HG03469 (cell line): ENCODE data around the gene SLC7A14.

Source experiments
- ATAC-seq: cut with Tn5 transposase; IDR thresholded peaks from one replicate; pipeline ENCODE4 v1.9.1; 2021; ENCODE audit warnings: mild to moderate bottlenecking, moderate library complexity, moderate number of reproducible peaks; ENCODE audit not compliant: unreplicated experiment

The SLC7A14 gene

DNA sequence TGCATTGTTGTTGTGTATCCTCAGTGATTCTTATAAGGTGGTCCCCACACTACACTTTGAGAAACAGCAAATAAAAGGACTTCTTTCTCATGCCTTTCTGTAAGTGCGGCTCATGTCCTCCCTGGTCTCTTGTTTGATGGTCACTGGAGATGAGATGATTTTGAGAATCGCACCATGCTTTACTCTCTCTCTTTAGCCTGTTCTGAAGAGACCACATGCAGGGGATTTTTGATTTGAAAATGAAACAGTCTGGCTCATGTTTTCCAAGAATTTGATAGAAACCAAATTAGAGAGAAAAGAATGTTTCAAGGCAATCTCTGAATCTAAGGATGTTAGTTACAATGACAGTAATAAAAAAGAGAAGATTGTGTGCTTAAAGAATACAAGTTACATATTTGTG is 149.2 kb downstream of the SLC7A14 start:
- no peak for ATAC-seq

DNA sequence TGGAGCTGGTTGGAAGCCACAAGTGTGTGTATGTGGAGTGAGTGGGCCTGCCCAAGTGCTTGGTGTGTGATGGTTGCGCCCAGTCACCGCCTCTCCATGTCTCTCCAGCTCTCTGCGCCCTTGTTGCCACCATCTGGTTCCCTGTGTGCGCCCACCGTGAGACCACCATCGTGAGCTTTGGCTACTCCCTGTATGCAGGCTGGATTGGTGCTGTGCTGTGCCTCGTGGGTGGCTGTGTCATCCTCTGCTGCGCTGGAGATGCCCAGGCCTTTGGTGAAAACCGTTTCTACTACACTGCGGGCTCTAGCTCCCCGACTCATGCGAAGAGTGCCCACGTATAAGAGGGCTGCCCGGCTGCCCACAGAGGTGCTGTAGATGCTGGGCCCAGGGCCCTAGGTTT is 153.5 kb downstream of the SLC7A14 start:
- ATAC-seq = no peak

DNA sequence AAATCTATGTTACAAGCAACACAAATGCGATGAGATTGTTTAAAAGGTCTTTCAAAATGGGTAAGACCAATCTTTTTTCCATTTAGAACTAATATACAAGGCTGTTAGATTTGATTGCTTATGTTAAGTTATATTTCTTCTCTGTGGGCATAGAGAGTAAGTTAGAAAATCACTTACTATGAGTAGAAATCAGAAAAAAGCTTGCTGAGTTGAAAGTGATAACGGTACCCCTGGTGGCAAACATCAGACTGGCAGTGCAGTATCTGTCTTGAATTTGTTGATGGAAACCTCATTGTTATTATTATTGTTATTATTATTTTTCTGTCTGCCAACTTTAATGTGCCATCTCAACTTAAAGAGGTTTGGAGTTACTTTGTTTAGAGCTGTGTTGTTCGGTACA is 154.8 kb downstream of the SLC7A14 start:
- ATAC-seq = no peak

DNA sequence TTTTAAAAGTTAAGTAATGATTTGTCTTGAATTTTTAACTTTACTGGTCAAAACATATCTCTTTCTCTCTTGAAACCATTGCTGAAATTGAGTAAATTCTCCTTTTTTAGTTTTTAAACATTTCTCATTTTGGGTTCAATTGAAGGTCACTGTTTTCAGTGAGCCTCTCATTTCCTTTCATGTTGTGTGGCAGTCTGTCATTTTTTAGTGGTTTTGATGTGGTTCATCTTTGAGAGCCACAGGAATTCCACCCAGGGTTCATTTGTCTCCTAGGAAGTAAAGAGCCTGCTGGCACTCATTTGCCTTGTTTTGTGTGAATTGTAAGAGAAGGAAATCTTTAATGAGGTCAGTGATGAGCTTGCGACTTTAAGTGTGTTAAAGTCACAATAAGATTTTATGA is 156.8 kb downstream of the SLC7A14 start:
- ATAC-seq = no peak

DNA sequence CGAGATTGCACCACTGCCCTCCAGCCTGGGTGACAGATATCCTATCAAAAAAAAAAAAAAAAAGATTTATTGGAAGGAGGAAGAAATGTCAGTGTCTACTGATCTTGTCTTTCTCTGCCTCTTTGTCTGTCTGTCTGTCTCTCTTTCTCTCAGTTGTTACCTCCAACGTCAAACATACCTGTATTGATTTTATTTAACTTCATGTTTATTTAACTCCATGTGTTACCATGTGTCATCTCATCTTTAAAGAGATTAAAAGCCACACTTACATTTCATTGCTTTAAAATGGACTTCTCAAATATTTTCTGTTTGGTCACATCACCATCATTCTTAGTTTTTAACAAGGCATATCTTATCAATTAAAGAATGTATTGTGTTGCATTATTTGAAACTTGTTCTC is 157.8 kb downstream of the SLC7A14 start:
- ATAC-seq = no peak

DNA sequence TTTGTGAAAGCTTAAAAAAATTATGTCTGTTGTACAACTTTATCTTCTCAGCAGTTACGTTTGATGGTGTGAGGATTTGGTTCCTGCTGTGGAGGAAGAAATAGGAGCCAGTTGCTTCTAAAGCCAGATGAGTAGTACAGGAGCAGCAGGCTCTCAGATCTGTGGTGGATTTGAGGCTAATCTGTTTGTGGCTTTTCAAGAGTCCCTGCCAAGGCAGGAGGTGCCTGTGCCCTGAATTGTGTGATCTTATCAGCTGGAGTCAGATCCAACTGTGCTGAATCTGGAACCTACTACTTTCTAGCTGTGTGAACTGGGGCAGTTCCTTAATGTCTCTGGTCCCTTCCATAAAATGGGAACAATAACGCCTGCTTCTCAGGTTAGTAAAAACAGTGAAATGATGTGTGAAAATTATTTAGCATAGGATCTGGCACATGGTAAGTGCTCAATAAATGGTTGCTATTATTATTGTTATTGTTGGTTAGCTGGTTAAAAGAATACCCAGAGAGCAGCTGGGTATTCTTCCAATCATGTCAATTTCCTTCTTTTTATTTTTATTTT is 159.6 kb downstream of the SLC7A14 start:
- ATAC-seq = no peak

DNA sequence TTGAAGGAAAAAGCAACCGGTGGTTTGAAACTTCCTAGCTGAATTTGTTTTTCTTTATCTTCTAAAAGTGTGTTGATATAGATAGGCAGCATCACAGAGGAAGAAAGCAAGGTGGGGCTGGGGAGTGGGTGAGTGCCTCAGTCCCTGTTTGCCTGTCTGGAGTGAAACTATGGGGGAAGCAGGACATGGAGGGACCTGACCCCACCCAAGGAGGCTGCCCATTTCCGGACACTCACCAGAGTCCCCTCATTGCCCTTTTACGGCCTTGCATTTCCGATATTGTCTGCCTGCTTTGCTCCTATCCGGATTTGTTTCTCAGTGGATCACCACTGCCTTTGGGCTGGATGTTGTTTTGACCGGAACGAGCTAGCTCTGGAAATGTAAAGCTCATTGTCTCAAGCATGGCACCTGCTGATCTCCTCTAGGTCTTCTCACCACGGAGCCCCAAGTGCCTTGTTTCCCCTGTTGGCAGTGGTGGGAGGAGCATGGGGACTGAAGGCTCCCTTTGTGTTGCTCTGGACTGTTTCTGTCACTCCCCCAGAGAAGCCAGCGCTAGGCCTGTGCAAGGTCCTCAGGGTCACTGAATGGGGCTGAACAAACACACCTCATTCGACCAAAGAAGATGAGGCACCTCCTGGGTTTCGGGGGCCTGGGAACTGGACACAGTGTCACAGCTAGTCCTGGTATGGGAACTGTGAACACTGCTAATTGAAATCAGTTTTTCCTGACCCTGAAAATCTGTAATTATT is 160.2 kb downstream of the SLC7A14 start:
- ATAC-seq = no peak

DNA sequence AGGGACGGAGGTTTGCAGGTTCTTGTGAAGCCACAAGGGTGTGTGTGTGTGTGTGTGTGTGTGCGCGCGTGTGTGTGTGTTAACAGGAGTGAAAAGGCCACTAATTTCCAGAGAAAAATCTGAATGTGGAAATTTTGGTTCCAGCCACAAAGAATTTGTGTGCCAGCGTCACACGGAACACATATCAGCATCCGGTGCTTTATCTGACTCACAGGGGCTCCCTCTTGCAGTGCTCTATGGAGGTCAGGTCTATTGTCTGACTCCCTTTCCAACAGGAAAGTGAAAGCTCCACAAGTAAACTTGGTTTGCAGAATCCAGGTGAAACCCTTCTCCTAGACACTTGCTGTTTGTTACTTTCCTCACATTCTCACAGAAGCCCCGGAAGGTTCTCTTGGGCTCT is 161.0 kb downstream of the SLC7A14 start:
- ATAC-seq = no peak

DNA sequence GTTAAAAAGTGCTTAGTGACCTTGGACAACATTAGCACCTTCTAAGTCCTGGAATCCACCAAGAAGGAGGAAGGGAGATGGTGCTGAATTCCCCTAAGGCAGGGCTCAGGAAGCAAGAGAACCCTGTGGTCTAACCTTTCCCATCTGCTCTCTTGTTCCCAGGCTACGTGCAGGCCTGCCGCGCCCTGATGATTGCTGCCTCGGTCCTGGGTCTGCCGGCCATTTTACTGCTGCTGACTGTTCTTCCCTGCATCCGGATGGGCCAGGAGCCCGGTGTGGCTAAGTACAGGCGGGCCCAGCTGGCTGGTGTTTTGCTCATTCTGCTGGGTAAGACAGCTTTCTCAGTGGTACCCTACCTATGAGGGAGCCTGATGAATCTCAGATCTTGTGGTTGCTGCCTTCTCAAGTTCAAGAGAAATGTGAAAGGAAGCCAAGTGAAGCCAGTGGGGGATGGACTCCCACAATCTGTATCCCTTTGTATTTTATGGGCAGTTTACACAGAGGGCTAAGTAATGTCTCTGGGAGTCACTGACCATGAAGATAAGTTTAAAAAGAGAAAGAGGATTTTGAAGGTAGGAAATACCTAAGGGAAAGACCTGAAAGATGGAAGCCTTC is 162.8 kb downstream of the SLC7A14 start:
- ATAC-seq = no peak

DNA sequence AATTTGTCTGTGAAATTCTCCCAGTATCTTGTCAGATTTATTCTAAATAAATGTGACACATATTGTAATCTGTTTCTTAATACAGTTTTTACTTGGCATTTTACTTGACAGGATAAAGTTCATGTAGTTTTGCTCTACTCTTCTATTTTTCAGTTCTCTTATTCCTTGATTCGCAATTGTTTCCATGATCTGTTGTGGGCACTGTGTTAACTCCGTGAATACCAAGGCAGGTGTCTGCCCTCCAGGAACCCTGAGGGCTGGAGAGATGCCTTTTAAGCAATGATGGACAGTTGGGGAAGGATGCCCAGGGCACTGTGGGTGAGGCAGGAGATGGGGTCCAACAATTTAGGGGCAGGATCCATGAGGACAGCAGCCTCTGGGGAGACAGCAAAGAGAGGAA is 164.1 kb downstream of the SLC7A14 start:
- no peak for ATAC-seq

DNA sequence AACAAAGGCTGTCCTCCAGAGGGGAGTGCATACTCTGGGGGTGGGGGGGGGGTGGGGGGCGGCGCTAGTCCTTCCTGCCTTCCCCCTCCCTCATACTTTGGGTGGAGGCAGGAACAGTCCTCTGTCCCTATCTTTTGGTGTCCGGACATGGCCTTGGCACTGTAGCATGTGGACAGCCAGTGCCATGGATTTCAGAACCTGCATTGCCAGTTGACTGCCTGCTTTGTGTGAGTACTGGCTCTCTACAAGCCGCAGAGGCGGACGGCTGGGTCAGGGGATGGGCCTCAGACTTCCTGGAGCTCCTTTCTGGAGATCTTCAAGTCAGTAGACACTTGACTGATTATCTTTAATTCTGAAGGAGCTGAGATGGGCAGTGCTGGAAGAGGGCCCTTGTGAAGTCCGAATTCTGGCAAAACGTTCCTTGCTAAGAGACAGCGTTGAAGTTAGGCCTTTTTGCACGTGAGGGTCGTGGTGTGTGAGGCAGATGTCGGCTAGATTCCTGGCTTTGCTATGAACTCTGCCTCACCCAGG is 164.7 kb downstream of the SLC7A14 start:
- no peak for ATAC-seq

DNA sequence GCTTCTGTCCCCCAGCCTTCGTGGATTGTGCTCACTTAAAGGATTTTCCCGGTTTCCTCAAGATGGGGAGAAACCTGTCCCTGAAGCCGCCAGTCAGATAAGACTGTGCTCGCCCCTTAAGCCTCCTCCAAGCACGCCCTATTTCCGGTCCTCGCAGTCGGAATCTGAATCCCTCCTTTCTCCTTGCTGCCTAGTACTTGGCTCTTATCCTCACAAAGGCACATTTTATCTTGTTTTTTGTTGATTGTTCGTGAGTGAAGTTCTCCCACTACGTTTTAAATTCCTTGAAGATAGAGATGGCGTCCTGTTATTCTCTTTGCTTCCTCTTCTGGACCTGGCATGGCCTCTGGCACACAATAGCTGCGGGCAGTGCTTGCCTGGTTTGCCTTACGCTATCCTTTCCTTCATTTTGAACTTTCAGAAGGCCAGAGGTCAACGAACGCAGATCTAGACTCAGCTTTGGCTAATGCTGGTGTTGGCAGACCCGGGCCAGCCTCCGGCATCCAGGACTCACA is 165.5 kb downstream of the SLC7A14 start:
- ATAC-seq = no peak

DNA sequence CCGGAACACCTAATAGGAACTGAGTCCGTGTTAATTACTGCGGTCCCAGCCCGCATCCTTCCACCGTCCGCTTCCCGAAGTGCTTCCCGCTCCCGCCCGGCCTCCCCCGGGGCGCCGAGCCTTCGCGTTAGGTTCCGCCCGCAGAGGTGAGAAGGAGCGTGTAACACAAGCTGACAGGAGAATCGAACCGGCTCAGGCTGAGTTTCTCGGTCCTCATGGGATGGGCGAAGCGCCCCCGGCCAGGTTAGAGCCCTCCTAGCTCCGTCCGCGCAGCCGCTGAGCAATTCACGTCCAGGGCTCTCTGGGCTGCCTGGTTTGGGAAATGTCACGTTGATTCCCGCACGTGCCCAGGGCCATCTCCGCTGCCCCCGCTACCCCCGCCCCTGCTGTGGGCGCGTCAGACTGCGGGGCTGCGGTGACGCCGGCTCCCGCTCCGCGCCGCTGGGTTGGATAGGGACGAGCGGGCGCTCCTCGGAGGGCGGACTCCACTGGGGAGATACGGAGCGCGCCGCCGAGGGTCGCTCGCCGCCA is 166.3 kb downstream of the SLC7A14 start:
- ATAC-seq = no peak

DNA sequence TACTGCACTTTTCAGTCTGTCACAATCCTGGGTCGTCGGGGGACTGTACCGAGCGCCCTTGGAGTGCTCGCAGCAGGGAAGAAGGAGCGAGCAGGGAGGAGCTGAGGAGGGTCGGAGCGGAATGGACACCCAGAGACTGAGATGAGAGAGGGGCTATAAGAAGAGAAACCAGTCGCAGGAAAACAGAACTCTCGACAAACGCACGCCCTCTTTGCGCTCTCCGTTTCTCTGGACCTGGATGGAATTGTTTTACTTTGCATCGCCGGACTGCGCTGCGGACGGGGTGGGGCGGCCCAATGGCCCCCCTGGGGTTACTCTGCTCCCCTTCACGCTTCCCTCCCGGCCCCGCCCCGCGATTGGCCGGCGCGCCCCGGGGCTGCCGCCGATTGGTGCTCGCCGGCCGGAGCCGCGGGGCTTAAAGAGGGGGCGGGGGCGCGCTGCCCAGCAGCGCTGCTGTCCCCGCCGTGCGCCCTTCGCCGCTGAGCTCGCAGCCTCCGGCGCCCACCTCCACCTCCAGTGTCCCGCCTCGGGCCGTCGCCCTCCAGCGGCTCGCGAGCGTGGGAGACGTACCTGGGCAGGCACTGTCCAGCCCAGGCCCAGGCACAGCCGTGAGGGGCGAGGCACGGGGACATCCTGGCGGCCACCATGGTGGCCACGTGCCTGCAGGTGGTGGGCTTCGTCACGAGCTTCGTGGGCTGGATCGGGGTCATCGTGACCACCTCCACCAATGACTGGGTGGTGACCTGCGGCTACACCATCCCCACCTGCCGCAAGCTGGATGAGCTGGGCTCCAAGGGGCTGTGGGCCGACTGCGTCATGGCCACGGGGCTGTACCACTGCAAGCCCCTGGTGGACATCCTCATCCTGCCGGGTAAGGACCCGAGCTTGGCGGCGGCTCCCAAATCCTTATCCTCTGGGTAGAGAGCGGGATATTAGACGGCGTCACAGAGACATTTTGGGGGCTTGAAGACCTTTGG is 167.2 kb downstream of the SLC7A14 start, which contains the start of gene CLDN11:
CLDN11 (plus strand) TSS at position 447 of the 977 bp plus-strand sequence; CDS start at position 646, 199 bp downstream.
- no peak for ATAC-seq

DNA sequence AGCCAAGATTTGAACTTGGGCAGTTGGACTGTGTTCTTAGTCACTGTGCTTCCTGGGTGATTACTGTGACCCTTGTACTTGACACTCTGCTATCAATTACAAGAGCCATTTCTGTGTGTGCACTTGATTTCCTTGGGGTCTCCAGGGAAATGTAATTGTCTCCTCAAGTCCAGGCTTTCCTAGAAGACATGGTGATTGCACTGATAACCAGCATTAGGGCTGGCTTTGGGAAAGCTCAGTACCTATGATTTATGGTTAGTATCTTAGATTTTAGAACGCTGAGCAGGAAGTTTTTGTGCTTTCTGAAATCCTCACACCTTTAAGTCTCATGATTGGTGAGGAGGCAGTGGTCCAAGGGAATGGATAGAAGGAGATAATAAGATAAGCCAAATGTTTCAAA is 168.8 kb downstream of the SLC7A14 start:
- ATAC-seq = no peak

DNA sequence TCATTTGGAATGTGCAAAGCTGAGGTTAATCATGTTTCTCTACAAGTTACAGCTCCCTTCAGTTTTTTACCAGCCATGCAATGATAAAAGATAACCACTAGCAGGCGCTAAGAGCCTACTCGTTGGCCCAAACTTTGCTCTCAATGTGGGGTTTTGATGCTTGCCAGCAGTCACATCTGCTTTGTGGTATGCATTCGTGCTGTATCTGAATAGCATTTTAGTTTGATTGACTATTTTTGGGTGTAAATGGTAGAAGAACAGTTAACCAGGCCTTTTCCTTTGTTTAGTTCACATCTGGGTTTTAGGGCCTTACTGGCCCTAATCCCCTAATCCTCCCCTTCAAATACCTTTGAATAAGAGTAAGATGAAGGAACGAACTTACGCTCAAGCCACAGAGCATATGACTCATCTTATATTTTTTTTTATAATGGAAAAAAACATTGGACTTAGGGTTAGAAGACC is 171.6 kb downstream of the SLC7A14 start:
- no peak for ATAC-seq

DNA sequence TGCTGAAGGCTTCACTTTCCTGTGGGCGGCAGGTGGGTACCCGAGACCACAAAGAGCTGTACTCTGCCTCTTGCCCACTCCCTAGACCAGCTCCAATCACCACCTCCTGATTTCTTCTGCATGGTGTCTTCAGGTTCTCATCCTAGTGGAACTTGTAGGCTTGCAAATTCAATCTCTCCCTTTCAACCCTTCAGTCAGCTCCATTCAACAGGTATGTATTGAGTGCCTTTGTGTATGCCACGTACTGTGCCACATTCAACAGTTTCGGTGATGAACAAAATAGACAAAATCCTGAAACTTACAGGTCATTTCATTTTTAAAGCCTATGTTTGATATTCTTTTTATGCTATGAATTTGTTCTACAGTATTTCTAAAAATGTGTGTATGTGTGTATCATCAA is 172.6 kb downstream of the SLC7A14 start:
- ATAC-seq = no peak

DNA sequence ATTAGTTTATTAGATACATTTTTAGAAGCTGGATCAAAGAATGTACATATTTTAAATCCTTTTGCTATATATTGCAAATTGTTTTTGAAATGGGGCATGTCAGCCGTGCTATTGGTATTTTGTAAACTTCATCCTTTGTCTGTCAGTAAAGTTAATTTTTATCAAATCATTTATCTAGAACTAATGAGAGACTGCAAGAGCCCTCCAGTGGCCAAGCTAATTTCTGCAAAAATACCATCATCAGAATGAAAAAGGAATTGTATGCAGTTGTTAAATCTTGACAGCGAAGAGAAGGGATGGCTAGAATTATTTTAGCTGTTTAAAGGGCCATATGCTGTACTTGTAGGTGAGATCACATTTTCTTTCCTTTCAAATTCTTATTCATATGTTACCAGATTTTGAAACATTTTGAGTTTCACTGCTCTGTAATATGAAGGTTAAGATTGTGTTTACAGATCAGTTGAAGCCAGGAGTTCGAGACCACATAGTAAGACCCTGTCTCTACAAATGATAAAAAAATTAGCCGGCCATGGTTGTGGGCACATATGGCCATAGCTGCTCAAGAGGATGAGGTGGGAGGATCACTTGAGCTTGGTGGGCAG is 175.3 kb downstream of the SLC7A14 start:
- ATAC-seq = no peak
